ENCODE measurements around the gene PDF.
"Not testable (repeated sequence)": the region's sequence is repeated elsewhere in the genome, so short reads cannot be mapped to it uniquely, and the experiment has no call there.

The PDF gene, protein sequence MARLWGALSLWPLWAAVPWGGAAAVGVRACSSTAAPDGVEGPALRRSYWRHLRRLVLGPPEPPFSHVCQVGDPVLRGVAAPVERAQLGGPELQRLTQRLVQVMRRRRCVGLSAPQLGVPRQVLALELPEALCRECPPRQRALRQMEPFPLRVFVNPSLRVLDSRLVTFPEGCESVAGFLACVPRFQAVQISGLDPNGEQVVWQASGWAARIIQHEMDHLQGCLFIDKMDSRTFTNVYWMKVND

DNA sequence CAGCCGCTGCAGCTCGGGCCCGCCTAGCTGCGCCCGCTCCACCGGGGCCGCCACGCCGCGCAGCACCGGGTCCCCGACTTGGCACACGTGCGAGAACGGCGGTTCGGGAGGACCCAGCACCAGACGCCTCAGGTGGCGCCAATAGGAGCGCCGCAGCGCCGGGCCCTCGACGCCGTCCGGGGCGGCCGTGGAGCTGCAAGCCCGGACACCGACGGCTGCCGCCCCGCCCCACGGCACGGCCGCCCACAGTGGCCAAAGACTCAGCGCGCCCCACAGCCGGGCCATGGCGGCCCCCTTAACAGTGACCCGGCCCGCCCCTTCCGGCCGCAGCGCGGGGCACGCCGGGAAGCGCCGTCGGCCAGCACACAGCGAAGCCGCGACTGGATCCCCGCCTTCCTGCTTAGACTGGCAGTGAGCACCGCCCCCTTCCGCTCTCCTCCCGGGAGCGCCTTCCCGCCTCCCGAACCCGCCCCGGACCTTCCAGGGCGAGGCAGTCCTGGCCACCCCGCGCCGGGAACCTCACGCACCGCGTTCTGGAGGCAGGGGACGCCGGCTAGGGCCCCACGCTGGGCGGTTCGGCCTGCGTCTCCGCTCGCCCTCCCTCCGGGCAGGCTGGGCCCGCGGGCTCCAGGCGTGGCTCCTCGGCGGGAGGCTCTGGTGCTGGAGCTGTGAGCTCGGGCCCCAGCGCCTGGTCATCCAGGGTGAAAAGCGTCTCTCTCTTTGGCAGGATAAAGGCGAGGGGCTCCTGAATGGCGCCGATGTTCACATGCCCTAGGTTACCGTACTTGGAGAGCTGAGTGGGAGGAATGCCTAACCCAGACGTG, at the start of gene PDF:
TSS of gene PDF (minus strand) at position 303 of the 824 bp plus-strand sequence. CDS start at position 285, 18 bp downstream.
- DNase-seq: peak; percentile 66 to 88

DNA sequence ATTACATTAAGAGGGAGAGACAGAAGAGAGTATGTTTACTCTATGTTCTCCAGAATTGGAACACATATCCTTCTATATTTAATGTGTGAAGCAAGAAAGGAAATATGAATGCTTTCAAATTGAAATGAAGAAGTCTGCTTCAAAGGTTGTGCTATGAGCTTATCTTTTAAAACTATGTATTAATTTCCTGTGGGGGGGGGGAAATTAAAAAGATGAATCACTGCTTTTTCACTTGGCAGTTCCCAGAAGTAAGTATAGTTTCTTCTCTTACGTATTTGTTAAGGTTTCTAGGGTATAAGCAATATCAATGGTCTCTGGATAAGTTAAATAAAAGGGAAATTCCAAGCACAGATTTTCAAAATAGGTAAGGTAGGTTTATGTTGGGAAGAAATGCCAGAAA, 48.4 kb upstream of the PDF start:
- DNase-seq: no peak

DNA sequence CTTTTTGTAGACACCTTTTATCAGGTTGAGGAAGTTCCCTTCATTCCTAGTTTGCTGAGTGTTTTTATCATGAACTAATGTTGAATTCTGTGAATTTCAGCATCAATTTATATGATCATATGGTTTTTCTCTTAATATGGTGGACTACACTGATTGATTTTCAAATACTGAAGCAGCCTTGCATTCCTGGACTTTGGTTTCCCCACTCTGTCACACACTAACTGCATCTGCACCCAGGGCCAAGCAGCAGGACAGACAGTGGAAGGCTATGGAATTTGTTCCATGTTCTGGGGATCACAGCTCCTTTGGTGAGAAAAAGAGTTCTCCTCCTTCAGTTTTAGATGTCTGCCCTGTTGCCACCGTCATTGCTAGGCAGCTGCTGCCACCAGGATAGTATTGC, 47.6 kb upstream of the PDF start:
- no peak for DNase-seq

DNA sequence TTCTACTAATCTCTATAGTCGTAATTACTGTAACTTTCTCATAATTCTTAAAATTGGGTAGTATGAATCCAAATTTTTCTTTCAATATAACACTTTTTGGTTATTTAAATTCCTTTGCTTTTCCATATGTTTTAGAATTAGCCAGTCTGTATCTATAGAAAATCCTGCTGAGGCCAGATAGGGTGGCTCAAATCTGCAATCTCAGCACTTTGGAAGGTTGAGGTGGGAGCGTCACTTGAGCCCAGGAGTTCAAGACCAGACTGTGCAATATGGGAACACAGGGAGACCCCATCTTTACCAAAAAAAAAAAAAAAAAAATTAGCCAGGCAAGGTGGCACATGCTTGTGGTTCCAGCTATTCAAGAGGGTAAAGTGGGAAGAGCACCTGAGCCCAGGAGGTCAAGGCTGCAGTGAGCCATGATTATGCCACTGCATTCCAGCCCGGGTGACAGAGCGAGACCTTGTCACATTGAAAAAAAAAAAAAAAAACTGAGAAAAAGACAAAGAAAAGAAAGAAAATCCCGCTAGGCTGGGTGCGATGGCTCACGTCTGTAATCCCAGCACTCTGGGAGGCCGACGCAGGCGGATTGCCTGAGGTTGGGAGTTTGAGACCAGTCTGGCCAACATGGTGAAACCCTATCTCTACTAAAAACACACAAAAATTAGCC, 46.1 kb upstream of the PDF start:
- no peak for DNase-seq

DNA sequence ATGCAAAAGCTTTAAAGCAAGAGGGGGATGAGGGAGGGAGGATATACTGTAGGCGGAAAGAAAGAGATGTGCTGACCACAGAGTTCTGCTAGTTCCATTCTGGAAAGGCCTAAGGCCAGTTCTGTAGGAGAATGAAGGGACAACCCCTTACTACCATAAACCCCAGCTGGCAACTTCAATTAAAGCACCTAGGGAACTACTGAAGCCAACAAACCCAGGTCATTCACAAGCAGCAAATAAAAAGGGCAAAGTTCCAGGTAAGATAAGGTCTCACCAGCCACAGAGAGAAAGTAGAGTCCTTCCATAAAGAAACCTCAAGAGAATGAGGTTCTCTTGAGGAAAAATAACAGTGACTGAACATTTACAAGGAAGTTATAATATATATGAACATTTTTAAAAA, 42.6 kb upstream of the PDF start:
- no peak for DNase-seq

DNA sequence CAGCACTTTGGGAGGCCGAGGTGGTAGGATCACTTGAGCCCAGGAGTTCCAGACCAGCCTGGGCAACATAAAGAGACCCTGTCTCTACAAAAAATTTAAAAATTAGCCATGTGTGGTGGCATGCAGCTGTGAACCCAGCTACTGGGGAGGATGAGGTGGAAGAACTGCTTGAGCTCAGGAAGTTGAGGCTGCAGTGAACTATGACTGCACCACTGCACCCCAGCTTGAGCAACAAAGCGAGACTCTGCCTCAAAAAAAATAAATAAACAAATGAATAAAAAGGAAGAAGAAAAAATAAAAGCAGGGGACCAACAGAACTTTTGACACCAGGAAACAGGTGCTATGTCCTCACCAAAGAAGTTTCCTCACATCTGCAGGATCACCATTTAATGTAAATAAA, 41.2 kb upstream of the PDF start:
- DNase-seq: no peak

DNA sequence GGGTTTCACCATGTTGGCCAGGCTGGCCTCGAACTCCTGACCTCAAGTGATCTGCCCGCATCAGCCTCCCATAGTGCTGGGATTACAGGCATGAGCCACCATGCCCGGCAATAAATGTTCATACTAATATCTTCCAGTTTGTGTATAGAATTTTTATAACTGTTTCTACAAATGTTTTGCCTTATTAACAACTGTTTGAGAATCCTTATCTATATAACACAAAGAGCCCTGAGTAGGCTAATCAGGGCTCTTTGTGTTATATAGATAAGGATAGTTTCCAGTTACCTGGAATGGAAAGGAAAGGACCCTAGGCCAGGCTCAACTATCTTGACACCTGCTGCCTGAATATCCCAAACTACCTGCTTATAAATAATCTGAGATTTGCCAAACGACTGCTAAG, 38.5 kb upstream of the PDF start:
- no peak for DNase-seq

DNA sequence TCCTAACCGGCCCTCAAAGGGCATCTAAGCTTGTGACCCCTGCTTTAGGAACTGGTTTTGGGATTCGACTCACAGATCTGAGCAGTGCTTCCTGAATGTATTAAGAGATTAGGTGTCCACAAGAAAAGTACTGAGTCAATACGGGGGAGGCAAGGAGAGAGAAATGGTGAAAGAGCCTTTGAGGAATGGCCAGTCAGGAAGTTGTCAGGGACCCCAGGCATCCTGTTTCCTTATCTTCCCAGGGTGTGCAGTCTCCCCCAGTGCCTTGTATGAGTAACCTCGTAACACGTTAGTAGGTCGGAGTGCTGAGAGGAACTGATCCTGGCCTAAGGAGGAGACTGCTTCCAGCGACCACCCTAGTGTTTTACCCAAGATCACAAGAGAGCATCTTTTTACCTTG, 37.6 kb upstream of the PDF start:
- no peak for DNase-seq

DNA sequence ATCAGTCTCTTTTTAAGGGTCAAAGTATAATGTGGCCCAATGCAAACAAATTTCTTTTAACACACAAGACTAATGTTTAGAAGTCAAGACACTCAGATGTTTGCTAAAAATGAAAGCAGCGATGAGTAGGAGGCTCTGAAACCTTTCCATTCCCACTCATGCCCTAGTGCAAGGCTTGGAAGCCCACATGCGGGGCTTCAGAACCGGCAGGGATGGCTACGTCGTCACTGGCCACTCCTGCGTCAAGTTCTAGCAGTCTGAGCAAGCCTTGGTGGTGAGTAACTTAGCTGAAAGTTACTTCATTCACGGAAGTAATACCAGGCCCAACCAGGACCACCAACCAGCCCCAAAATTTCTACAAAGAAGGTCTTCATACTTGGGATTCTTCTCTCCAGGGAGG, 36.0 kb upstream of the PDF start:
- no peak for DNase-seq

DNA sequence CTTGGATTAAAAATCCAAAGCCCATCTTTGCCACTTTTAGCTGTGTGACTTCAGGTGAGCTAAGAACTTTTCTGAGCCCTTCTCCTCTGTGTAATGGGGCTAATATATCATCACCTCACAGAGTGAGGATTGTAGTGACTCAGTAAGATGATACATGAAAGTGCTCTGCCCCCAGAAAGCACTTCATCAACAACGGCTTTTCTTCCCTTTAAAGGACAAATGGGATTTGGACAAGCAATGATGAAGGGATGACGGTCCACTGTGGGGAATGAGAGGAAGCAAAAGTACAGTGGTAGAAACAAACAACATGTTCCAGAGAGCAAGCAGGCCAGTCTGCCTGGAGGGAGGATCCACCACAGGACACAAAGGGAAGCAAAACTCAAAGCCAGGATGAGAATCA, 35.5 kb upstream of the PDF start:
- no peak for DNase-seq

DNA sequence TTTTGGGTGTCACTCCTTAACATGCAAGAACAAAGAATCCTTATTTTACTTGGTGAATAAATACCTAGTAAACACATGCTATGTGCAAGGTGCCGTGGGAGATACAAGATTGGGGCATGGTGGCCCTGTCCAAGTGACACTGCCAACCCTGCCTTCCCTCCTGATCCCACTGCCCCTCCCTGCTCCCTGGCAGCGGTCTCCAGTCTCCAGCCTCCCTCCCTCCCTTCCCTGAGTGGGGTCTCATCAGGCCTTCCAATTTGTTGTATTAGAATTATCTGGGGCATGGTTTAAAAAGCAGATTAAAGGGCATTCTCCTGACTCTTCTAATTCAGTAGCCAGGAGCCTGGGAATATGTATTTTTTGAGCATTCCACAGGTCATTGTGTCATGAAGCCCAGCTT, 33.7 kb upstream of the PDF start:
- DNase-seq: no peak

DNA sequence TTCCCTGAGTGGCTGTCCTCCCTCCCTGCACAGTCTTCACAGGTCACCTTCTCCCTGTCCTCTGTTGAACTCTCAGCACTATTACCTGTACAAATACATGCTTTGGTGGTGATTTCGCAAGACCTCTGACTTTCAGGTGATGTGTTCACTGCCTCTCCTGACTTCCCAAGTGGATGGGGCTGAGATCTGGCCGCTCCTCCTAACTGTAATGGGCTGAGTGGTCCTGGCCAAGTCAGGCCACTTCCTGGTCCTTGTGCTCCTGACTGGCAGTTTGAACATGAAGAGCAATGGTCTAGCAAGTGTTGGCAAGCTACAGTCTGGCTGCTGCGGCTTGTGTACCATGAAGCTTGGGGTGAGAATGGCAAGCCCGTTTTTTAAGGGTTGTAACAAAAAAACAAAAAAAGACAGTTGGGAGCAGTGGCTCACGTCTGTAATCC, 32.9 kb upstream of the PDF start:
- no peak for DNase-seq

DNA sequence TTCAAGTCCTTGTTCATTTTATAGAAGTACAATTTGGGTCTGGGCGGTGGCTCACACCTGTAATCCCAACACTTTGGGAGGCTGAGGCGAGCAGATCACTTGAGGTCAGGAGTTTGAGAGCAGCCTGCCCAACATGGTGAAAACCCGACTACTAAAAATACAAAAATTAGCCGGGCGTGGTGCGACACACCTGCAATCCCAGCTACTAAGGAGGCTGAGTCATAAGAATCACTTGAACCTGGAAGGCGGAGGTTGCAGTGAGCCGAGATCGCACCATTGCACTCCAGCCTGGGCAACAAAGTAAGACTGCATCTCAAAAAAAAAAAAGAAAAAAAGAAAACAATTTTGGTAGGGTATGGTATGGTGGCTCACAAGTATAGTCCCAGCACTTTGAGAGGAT, 29.7 kb upstream of the PDF start:
- DNase-seq: not testable (repeated sequence)

DNA sequence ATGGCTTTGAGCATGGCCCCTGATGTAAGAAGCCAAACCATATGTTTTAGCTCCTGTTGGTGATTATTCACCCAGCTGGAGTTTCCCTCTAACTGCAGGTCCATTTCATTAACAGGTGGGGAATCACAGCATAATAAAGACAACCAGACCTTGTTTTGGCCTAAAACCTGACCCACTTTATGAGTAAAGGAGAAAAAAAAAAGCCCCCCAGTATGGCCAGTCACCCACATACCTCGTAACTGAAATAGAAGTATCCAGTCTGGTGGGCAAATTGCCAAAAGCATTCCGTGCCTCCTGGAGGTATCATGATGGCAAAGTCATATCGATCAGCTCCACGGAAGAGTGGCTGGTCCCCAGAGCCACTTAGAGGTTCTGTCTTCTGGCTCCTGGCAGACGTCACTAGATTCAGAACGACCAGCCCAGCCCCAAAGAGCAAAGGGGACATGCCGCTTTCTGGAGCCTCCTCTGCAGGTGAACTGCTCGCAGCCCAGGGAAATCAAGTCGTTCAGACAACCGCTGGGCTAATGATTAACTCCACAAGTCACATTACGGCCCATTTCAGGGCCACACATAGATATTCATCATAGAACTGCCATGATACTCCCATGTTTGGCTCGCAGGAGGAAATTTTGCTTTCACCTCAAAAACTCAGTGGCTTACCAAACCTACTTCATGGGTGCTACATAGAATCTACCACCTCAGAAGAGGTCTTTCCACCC, 21.1 kb upstream of the PDF start, which contains the start of gene TMED6:
TSS of gene TMED6 (minus strand) at position 478 of the 719 bp plus-strand sequence. CDS start at position 445, 33 bp downstream.
- no peak for DNase-seq

DNA sequence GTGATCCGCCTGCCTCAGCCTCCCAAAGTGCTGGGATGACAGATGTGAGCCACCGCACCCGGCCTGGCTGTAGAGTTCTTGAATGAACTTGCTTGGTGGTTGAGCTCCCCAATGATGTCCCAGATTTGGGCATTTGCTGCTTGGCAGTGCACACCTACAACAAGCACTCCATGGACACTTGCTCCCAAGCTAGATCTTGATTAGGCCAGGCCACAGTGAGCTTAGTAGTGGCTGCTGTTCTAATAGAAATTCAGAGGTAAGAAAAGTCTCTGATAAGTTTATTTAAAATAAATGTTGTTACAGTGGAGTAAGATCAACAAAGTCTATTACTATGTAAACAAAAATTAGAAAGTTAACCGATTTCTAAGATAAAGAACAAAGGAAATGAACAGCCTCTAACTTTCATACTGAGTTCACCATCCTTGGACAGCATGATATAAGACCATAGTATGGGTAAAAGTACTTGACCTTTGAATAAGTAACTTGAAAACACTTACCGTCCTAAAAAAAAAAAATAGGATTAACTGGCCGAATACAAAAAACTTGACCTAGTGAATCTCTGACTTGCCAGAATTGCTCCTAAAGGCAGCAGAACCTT, 20.2 kb upstream of the PDF start:
- DNase-seq: no peak

DNA sequence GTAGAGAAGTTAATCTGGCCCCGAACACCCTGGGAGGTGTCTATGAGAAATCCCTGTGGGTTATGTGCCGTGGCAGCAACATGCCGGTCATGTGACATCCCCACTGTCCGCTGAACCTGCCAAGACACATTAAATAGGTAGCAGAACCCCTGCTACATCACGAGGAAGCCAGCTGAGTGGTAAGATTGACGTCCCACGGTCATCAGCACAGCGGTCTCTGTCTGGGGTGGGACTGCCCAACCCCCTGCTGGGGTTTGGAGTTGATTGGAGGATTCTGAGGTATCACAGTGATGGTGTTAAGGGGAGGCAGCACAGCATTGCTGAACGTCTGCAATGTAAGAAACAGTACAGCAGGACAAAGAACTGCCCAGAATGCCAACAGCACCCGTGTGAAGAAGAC, 19.1 kb upstream of the PDF start:
- DNase-seq: no peak

DNA sequence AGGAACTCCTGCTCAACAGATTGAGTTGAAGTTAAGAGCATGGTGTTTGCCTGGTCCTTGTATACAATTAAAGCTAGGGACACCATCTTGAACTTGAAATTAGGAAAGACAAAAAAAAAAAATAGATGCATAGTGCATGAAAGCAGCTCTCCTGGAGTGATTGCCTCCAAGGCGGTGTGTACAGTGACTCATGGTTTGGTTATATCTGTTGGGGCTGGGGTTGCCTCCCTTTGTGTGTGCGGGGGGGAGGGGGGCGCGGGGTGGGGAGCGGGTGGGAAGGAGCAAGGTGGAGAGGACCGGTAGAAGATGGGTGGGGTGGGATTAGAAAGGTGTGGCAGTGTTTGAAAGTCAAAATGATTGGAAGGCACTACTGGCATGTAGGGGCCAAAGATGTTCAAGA, 17.8 kb upstream of the PDF start:
- no peak for DNase-seq

DNA sequence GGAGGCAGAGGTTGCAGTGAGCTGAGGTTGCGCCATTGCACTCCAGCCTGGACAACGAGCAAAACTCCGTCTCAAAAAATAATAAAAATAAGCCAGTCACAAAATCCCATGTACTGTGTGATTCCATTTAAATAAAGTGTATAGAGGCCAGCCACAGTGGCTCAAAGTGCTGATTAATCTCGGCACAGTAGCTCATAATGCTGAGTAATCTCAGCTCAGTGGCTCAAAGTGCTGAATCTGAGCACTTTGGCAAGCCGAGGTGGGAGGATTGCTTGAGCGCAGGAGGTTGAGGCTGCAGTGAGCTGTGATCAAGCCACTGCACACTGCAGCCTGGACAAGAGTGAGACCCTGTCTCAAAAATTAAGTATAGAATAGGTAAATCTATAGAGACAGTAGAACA, 16.3 kb upstream of the PDF start:
- DNase-seq: no peak

DNA sequence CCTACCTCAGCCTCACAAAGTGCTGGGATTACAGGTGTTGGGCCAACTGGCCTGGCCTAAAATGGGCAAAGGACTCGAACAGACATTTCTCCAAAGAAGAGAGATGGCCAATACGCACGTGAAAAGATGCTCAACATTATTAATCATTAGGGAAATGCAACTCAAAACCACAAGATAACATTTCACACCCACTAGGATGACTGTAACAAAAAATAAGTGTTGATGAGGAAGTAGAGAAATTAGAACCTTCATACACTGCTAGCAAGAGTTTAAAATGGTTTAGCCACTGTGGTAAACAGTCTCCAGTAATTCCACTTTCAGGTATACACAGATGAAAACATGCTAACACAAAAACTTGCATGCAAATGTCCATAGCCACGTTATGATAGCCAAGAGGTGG, 15.5 kb upstream of the PDF start:
- no peak for DNase-seq

DNA sequence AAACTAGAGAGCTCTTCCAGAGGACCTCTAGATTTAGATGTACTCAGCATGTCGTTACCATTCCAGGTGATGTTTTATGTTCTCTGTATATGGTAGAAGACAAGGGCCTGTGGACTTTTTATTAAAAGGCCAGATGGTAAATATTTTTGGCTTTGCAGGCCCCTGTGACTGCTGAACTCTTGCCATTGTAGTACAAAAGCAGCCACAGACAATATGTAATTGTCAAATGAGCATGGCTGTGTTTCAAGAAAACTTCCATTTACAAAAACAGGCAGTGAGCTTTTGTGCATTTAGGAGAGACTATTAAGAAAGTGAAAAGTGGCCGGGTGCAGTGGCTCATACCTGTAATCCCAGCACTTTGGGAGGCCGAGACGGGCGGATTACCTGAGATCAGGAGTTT, 13.8 kb upstream of the PDF start:
- DNase-seq: no peak

DNA sequence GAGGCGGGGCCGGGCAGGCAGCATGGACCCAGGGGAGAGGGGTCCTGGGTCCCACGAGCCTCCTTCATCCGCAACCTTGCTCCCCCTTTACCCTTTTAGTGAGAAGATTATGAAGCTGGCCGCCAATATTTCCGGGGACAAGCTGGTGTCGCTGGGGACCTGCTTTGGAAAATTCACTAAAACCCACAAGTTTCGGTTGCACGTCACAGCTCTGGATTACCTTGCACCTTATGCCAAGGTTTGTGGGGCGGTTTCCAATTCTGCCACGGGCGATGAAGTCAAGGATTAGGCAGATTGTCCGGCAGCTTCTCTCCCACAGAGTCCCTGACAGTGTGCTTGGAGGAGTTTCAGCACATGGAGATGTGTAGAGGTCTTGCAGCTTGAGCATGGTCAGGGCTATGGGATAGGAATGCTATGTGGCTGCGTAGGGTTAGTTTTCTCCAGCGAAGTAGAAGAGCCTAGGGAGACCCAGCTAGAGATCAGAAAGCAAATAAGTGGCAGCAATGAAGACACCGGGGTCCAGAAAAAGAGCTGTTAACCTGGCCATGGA, 9.8 kb upstream of the PDF start:
- DNase-seq: no peak

DNA sequence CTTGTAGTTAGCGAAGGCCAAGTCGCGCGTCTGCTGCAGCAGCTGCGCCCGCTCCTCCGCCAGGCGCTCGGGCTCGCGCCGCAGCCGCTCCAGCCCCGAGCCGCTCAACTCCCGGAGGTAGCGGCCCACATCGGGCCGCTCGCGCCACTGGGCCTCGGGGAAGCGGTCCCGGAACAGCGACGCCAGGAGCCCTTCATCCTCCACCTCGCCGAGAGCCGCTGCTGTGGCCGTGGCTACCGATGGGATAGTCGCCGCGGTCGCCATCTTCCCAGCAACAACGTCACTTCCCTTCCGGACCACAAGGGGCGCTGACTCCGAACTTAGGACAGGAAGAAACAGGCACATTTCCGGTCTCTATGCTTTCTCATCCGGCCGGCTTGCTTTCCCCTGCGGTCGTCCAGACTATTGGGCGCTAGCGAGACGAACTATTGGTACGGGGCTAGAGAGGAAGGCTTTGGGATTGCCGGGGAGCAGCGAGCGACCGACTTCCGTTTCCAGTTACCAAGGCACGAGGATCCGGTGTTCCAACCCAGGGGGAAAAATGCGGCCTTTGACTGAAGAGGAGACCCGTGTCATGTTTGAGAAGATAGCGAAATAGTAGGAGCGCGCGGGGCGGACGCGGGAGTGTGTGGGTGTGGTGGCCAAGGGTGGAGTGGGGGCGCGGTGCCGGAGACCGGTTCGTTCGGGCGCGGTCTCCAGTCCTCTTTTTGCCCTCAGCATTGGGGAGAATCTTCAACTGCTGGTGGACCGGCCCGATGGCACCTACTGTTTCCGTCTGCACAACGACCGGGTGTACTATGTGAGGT, 9.1 kb upstream of the PDF start, which contains the start of the genes COG8 and NIP7:
TSS of gene COG8 (minus strand) at position 276 of the 806 bp plus-strand sequence. CDS start at position 264, 12 bp downstream.
TSS of gene NIP7 (plus strand) at position 484 of the 806 bp plus-strand sequence. CDS start at position 542, 58 bp downstream.
- peak; percentile 84 to 94 for DNase-seq
